Activated CD4-positive, alpha-beta T cell treated with anti-CD3 and anti-CD28 coated beads, Interleukin-2, amount 10 ng/mL, durations not matched to agents 7 days and 5 days (primary cell): ENCODE data around the gene PRPF19. TPM values are rescaled to one million over a fixed set of nuclear protein-coding genes. Genes with fewer than 3 reads are reported as not detected.

Experiments used
- CTCF ChIA-PET: fragments of 350-600 bp; sonication (Branson Sonifier 250); formaldehyde crosslinking; loops from one replicate; lab custom pipeline; 2021; ENCODE audit warnings: antibody characterized with exemption; lab: Charles Lee
- POLR2A ChIA-PET: fragments of 350-600 bp; sonication (Branson Sonifier 250); formaldehyde crosslinking; loops from one replicate; lab custom pipeline; 2021; ENCODE audit warnings: antibody characterized with exemption; lab: Charles Lee
- DNase-seq: peaks from one replicate; pipeline ENCODE4 v3.0.0-alpha.2; 2020
- H3K27ac Mint-ChIP-seq: one replicate; pipeline ENCODE4 v1.8.0; 2021; ENCODE audit warnings: mild to moderate bottlenecking, moderate library complexity, mixed read lengths
- H3K27me3 Mint-ChIP-seq: one replicate; pipeline ENCODE4 v1.8.0; 2021; ENCODE audit warnings: mixed read lengths
- H3K36me3 Mint-ChIP-seq: one replicate; pipeline ENCODE4 v1.8.0; 2021; ENCODE audit warnings: low read depth, mixed read lengths
- H3K4me1 Mint-ChIP-seq: one replicate; pipeline ENCODE4 v1.8.0; 2021; ENCODE audit warnings: mixed read lengths
- H3K4me3 Mint-ChIP-seq: one replicate; pipeline ENCODE4 v1.8.0; 2021; ENCODE audit warnings: mild to moderate bottlenecking, moderate library complexity, mixed read lengths
- H3K9me3 Mint-ChIP-seq: one replicate; pipeline ENCODE4 v1.8.0; 2021; ENCODE audit warnings: mixed read lengths
- total RNA-seq, 2 experiments: library from RNA; stranded (reverse); gene quantifications; one replicate each; pipeline ENCODE4 v1.2.3, GENCODE V29; 2021

The PRPF19 gene
- total RNA-seq, 2 experiments from 2014 or later = 125 to 128 TPM

DNA sequence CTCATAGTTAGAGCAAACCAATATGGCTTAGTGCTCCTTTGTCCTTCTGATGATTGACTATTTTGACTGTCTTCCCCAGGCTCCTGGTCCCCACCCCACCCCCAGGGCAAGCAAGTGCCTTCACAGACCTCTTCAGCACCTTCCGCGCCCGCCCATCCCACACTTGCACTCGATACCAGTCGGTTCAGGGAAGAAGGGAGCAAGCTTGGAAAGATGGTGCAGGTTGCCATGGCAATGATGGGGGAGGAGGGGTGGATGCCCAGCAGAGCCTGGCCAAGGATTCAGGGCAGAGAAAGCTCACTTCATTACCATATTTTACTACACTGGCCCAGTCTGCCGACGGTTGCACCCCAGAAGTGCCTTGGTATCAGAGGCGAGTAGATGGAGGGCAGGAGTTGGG is 20.1 kb upstream of the PRPF19 start:
- CTCF ChIA-PET = interaction anchor here (0.5 to 2.6 kb wide), 4 partner anchors 11 to 362 kb away, joined by 3 to 17 read pairs (median 4); partner anchors contain the start of gene TMEM109
- no peak overlapping the region for H3K27ac Mint-ChIP-seq
- peaks cover 8% of the 10 kb centered on the region for H3K4me1 Mint-ChIP-seq
- no peaks in the 10 kb centered on the region for H3K9me3 Mint-ChIP-seq
- peaks cover 11% of the 10 kb centered on the region for H3K36me3 Mint-ChIP-seq
- POLR2A ChIA-PET = no interaction called here
- H3K27me3 Mint-ChIP-seq = peaks cover 38% of the 10 kb centered on the region
- no peak for DNase-seq
- no peak overlapping the region for H3K4me3 Mint-ChIP-seq

DNA sequence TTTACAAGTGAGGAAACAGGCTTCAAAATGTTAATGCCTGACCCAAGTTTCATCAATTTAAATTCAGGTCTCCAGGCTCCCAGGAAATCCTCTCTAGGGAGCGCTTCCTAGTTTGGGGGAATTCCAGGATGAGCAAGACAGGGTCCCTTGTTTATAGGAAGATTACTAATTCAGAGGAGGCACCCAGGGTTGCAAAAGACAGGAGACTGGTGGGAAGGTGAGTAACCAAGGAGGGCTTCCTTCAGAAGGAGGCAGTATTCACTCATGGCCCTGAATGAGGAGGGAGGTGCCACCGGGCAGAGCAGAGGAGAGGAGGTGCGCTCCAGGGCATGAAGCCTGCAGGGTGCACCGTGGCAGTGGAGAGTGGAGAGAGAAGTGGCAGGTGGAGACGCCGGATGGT is 19.5 kb upstream of the PRPF19 start:
- ChIA-PET POLR2A (no interaction called here), CTCF (interaction anchor here (0.6 to 2.6 kb wide), 2 partner anchors 11 to 15 kb away, joined by 3 to 17 read pairs; partner anchors contain the start of gene TMEM109)
- no peak overlapping the region for H3K4me3 Mint-ChIP-seq

DNA sequence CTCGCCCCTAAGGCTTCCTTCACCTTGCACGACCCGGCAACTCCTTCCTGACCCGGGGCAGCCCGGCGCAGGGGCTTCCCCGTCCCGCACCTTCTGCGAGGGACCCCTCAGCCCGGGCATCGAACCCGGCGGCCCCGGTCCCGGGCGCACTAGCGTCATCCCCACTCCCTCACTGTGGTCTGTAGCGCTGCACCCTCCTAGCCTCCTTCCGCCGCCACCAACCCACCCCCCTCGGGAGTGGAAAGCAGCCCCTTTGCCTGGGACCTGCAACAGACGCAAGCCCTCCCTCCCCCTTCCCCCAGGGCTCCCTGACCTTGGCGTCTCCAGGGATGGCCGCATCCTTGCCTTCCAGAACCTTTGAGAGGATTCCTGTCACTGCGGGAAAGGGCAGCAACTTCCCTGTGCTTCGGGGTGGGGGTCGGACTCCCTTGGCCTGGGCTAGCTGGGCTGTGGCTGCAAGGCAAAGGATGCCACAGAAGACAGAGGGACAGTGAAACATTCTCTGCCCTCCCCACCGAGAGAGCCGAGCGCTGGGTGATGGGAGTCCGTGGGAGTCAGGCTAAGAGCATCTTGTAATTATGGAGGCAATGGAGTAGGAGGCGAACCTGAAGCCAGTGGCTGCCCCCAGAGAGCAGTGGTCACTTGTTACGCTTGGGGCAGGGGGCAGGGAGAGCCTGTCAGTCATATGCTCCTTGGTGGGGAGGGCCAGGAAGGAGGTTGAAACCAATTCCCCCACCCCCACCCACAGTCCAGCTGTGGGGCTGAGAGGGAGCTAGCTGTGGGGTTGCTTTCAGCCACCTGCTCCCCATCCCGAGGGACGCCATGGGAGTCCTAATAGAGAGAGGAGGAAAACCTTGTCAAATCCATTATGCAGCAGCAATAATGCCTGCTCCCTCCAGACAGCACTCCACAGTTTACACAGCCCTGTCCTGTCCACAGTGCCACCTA is 18.8 kb upstream of the PRPF19 start:
- peaks cover 34% of the 10 kb centered on the region for H3K27me3 Mint-ChIP-seq
- no peak overlapping the region for H3K27ac Mint-ChIP-seq
- peaks cover 23% of the 10 kb centered on the region for H3K36me3 Mint-ChIP-seq
- no peak for DNase-seq
- peaks cover 8% of the 10 kb centered on the region for H3K4me1 Mint-ChIP-seq
- H3K9me3 Mint-ChIP-seq = no peaks in the 10 kb centered on the region
- ChIA-PET POLR2A (no interaction called here), CTCF (interaction anchor here (0.6 kb wide), 1 partner anchor 15 kb away, joined by 3 read pairs; no protein-coding TSS in a partner anchor)
- H3K4me3 Mint-ChIP-seq = peak overlapping the region; percentile 45

More for the DNA sequence above, 19.5 kb upstream of the PRPF19 start:
- no peak for DNase-seq
- Mint-ChIP-seq H3K4me1 (peaks cover 8% of the 10 kb centered on the region), H3K27me3 (peaks cover 38% of the 10 kb centered on the region), H3K9me3 (no peaks in the 10 kb centered on the region), H3K36me3 (peaks cover 17% of the 10 kb centered on the region), H3K27ac (no peak overlapping the region)

DNA sequence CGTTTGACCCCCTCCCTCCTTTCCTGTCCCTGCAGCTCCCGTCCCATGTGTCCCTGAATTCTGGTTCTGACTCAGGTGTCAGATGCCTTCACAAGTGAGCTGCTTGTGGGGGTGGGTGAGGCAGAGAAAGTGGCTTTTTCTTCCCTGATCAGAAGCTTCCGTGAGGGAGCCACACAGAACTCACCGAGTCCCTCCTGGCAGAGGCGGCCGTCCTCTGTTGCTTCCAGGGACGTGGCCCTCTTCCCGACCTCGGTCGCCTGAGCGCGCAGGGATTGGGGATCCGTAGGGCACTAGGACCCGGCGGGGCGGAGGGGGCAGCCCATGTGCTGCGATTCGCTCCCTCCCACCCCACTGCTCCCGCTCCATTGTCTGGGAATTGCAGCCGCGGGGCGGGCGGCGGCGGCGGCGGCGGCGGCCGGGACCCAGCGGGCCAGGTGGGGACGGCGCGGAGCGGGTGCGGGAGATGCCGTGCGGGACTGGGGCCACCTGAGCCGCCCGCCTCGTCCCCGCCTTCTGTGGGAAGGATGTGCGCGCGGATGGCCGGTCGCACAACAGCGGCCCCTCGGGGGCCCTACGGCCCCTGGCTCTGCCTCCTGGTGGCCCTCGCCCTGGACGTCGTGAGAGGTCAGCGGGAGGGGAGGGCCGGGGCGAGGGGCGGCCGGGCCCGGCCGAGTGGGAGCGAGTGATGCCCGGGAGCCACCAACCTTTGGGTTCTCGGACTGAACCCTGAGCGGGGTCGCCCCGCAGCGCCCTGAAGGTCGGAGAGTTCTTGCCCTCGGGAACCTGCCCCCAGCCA is 17.9 kb upstream of the PRPF19 start, which contains the start of gene TMEM132A:
TSS of gene TMEM132A (plus strand) at position 351 of the 796 bp plus-strand sequence. CDS start at position 525, 174 bp downstream.
- ChIA-PET POLR2A (no interaction called here), CTCF (interaction anchor here (0.7 to 1.4 kb wide), 3 partner anchors 9 to 236 kb away, joined by 3 to 5 read pairs (median 4); no protein-coding TSS in a partner anchor)
- peak within 1 kb of the TSS; percentile 45 for H3K4me3 Mint-ChIP-seq
- H3K27me3 Mint-ChIP-seq = peaks cover 30% of the 10 kb centered on the region
- no peak for DNase-seq
- peaks cover 8% of the 10 kb centered on the region for H3K4me1 Mint-ChIP-seq
- no peak within 1 kb of the TSS for H3K27ac Mint-ChIP-seq
- no peaks in the 10 kb centered on the region for H3K9me3 Mint-ChIP-seq
- peaks cover 27% of the 10 kb centered on the region for H3K36me3 Mint-ChIP-seq

- no peak for DNase-seq
- CTCF ChIA-PET = interaction anchor here (0.7 to 1.4 kb wide), 3 partner anchors 9 to 237 kb away, joined by 3 to 5 read pairs (median 4); no protein-coding TSS in a partner anchor
- peak overlapping the region; percentile 44 for H3K4me3 Mint-ChIP-seq
- peaks cover 27% of the 10 kb centered on the region for H3K36me3 Mint-ChIP-seq
- H3K27ac Mint-ChIP-seq = no peak overlapping the region
- peaks cover 8% of the 10 kb centered on the region for H3K4me1 Mint-ChIP-seq
- POLR2A ChIA-PET = no interaction called here
- no peaks in the 10 kb centered on the region for H3K9me3 Mint-ChIP-seq
- H3K27me3 Mint-ChIP-seq = peaks cover 30% of the 10 kb centered on the region
Observed at GRCh38 chr11:60923800-60924109, 17.4 kb upstream of the PRPF19 start.

DNA sequence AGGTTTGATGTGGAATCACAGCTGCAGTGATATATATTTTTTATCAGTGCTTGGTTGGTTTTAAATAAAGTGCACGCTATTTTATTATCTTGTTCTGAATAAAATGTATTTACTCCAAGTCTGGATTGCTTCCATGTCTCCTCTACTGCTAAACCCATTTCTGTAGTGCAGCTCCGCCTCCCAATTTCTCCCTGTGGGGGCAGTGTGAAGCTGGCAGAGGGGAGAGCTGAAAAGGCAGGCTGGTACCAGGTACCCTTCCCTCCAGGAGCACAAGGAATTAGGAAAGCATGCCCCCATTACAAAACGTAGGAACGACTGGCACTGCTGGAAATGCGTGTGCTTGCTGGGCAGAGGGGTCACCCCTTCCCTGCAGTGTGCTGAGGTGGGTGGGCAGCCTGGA is 16.9 kb upstream of the PRPF19 start:
- H3K4me1 Mint-ChIP-seq = peaks cover 8% of the 10 kb centered on the region
- H3K9me3 Mint-ChIP-seq = no peaks in the 10 kb centered on the region
- no peak overlapping the region for H3K4me3 Mint-ChIP-seq
- peaks cover 27% of the 10 kb centered on the region for H3K36me3 Mint-ChIP-seq
- no peak for DNase-seq
- ChIA-PET POLR2A (no interaction called here), CTCF (interaction anchor here (1.1 to 1.4 kb wide), 2 partner anchors 8 to 19 kb away, joined by 4 to 5 read pairs; no protein-coding TSS in a partner anchor)
- H3K27me3 Mint-ChIP-seq = peaks cover 30% of the 10 kb centered on the region
- no peak overlapping the region for H3K27ac Mint-ChIP-seq

GRCh38 chr11:60922906-60923305 is 16.5 kb upstream of the PRPF19 start:
- no peak for DNase-seq
- H3K27me3 Mint-ChIP-seq = peaks cover 30% of the 10 kb centered on the region
- H3K36me3 Mint-ChIP-seq = peaks cover 27% of the 10 kb centered on the region
- H3K4me1 Mint-ChIP-seq = peaks cover 10% of the 10 kb centered on the region
- ChIA-PET CTCF (interaction anchor here (1.4 kb wide), 1 partner anchor 19 kb away, joined by 4 read pairs; no protein-coding TSS in a partner anchor), POLR2A (no interaction called here)
- no peaks in the 10 kb centered on the region for H3K9me3 Mint-ChIP-seq
- no peak overlapping the region for H3K4me3 Mint-ChIP-seq
- H3K27ac Mint-ChIP-seq = no peak overlapping the region

- Mint-ChIP-seq H3K9me3 (no peaks in the 10 kb centered on the region), H3K4me1 (peaks cover 15% of the 10 kb centered on the region), H3K36me3 (peaks cover 27% of the 10 kb centered on the region), H3K4me3 (no peak overlapping the region), H3K27ac (no peak overlapping the region), H3K27me3 (peaks cover 24% of the 10 kb centered on the region)
- CTCF ChIA-PET = interaction anchor here (1.1 to 1.9 kb wide), 3 partner anchors 13 to 49 kb away, joined by 4 read pairs; no protein-coding TSS in a partner anchor
- POLR2A ChIA-PET = no interaction called here
- DNase-seq = no peak
Observed at GRCh38 chr11:60921777-60922335, 15.5 kb upstream of the PRPF19 start.

- ChIA-PET POLR2A (no interaction called here), CTCF (interaction anchor here (0.9 to 1.9 kb wide), 4 partner anchors 9 to 49 kb away, joined by 3 to 4 read pairs (median 4); no protein-coding TSS in a partner anchor)
- no peak for DNase-seq
- H3K27me3 Mint-ChIP-seq = peaks cover 18% of the 10 kb centered on the region
- peaks cover 27% of the 10 kb centered on the region for H3K36me3 Mint-ChIP-seq
- no peaks in the 10 kb centered on the region for H3K9me3 Mint-ChIP-seq
- H3K4me3 Mint-ChIP-seq = no peak overlapping the region
- H3K4me1 Mint-ChIP-seq = peaks cover 19% of the 10 kb centered on the region
- H3K27ac Mint-ChIP-seq = no peak overlapping the region
Observed at GRCh38 chr11:60921259-60921658, 14.9 kb upstream of the PRPF19 start.

- Mint-ChIP-seq H3K27ac (no peak overlapping the region), H3K9me3 (no peaks in the 10 kb centered on the region), H3K4me3 (no peak overlapping the region), H3K36me3 (peaks cover 27% of the 10 kb centered on the region), H3K4me1 (peaks cover 24% of the 10 kb centered on the region), H3K27me3 (peaks cover 5% of the 10 kb centered on the region)
- DNase-seq = no peak
- POLR2A ChIA-PET = no interaction called here
- CTCF ChIA-PET = interaction anchor here (1.1 to 2.3 kb wide), 3 partner anchors 9 to 33 kb away, joined by 3 to 6 read pairs (median 4); no protein-coding TSS in a partner anchor
Observed at GRCh38 chr11:60919956-60920355, 13.6 kb upstream of the PRPF19 start.

GRCh38 chr11:60919320-60919719 is 12.9 kb upstream of the PRPF19 start:
- H3K27ac Mint-ChIP-seq = no peak overlapping the region
- no peak for DNase-seq
- POLR2A ChIA-PET = no interaction called here
- H3K36me3 Mint-ChIP-seq = peaks cover 27% of the 10 kb centered on the region
- peaks cover 3% of the 10 kb centered on the region for H3K27me3 Mint-ChIP-seq
- no peaks in the 10 kb centered on the region for H3K9me3 Mint-ChIP-seq
- CTCF ChIA-PET = interaction anchor here (1.0 to 2.3 kb wide), 4 partner anchors 9 to 43 kb away, joined by 3 to 6 read pairs (median 3); no protein-coding TSS in a partner anchor
- peaks cover 24% of the 10 kb centered on the region for H3K4me1 Mint-ChIP-seq
- H3K4me3 Mint-ChIP-seq = no peak overlapping the region

- POLR2A ChIA-PET = no interaction called here
- H3K27me3 Mint-ChIP-seq = peaks cover under 1% of the 10 kb centered on the region
Observed at GRCh38 chr11:60918939-60919265, 12.5 kb upstream of the PRPF19 start.

More at GRCh38 chr11:60918939-60919265, 12.5 kb upstream of the PRPF19 start:
- Mint-ChIP-seq H3K27ac (no peak overlapping the region), H3K36me3 (peaks cover 27% of the 10 kb centered on the region), H3K4me3 (no peak overlapping the region), H3K4me1 (peaks cover 21% of the 10 kb centered on the region), H3K9me3 (no peaks in the 10 kb centered on the region)
- CTCF ChIA-PET = interaction anchor here (0.6 to 2.3 kb wide), 4 partner anchors 10 to 253 kb away, joined by 3 to 6 read pairs (median 4); no protein-coding TSS in a partner anchor
- DNase-seq = no peak
